G401.6 (cell line): ENCODE data around the gene CELSR2.
"Not testable (repeated sequence)": the region's sequence is repeated elsewhere in the genome, so short reads cannot be mapped to it uniquely, and the experiment has no call there.

Experiments
- FAIRE-seq: peaks from 2 replicates; lab custom pipeline; 2012; peaks lifted over from hg19 to GRCh38; lab: Jason Lieb, UNC

The CELSR2 gene

DNA sequence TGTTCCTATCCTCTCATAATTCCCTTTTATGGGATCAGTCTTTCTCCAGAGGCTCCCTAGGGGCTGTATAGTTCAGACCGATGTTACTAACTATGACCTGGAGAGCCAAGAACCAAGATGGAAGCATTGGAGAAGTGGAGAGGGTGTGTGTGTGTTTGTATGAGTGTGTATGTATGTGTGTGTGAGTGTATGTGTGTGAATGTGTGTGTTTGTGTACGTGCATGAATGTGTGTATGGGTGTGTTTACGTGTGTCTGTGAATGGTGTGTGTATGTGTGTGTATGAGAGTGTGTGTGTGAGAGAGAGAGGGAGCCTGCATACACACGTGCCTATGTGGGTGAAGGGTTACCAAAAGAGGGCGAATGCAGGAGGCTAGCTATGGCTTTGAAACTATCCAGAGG, 52.5 kb downstream of the CELSR2 start:
- FAIRE-seq: no peak

DNA sequence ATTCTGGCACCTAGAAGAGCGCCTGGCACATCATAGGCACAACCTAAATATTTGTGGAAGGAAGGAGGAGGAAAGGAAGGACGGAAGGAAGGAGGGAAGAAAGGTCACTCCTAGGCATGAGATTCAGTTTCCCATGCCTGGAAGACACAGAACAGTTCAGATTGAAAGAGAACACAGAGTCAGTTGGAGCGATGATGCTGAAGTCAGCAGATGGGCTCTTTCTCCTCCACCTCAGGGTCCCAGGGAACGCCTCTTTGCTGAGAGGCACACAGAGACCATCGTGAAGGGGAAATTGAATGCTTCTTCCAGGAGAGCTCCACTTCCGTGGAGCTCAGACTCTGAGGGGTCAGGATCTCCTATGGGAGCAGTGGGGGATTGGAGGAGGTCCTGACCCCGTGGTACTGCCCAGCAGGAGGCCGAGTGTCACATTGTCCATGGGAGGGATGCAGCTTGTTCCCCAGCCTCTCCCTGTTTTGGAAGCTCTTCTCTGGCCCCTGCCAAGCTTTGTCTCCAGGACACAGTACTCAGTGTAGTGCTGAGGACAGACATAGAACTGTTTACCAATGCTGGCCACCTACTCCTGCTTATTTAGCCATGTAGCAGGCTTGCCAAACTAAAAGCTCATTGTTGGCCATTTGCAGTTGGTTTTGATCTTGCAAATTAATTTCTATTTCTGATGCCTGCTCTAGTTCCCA, 55.0 kb downstream of the CELSR2 start:
- no peak for FAIRE-seq

DNA sequence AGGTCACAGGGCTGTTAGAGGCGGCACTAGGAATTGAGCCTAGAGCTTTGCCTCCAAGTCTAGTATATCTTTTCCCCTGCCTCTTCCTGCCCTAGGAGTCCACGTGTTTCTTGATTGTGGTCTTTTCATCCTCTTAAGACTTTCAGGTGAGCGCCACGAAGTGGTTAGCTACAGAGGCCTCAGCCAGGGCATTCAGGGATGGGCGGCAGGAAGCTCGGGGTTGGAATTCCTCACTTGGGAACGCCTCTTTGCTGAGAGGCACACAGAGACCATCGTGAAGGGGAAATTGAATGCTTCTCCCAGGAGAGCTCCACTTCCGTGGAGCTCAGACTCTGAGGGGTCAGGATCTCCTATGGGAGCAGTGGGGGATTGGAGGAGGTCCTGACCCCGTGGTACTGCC, 56.7 kb downstream of the CELSR2 start:
- not testable (repeated sequence) for FAIRE-seq

DNA sequence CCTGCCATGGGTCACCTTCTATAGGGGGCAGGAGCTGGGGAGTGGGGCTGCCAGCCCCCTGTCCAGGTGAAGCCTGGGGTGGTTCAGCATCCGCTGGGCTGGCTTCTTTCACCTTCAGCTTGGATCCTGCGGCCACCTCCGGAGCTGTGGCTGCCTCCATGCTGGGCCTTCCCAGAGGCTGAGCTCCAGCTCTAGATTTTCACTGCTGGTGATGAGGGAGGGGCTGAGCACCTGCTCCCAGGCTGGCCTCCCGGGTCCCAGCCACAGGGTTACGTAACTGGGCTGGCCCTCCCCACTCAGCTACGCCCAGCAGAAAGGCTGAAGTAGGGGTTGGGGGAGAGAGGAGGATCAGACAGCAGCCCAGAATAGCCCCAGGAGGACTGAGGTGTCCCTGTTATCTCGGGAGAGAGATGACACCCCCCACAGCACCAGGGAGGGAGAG, 57.5 kb downstream of the CELSR2 start, which contains the start of gene MYBPHL:
TSS of gene MYBPHL (minus strand) at position 180 of the 442 bp plus-strand sequence. CDS start at position 160, 20 bp downstream.
- no peak for FAIRE-seq

DNA sequence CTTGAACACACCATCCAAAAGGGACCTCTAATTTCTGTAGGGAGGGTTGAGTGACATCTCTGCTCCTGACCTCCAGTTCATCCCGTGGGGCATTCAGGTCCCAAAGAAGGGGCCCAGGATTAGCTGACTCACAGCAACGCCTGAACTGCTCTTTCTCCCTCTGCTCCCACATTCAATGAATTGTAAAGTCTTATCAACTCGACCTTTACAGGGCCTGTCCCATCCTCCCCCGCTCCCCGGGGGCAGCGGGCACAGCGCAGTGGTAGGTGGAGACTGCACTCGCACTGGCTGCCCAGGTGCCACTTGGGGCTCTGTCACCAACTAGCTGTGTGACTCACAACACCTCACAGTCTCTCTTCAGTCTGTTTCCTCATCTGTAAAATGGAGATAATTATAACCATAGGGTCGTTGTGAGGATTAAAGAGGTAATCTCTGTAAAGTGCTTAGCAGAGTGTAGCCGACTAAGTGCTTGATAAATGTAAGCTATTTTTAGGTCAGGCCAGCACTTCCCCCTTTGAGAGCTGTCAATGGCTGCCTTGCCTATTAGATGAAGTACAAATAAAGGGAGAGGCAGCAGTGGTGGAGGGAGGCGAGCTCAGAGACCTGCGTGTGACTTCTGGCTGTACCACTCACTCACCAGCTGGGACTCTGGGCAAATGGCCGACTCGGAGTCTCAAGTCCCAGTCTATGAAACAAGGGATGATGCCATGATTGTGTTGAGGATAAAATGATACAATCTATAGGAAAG, 58.1 kb downstream of the CELSR2 start:
- no peak for FAIRE-seq

DNA sequence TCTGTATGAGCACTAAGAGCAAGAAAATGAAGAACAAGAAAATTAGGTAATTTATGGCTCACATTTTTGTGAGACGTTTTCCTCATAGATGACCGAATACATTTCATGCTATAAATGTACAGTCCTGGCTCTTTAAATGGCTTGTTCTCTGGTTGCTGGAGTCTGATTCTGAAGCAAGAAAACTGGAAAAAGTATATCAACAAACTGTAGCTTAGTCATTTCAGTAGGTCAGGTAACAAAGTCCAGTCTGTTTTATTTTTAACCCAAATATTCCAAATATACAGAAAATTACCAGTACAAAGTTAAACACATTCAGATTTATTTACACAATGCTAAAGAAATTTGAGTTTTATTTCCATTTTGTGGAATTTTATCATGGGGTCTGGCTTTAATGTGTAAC, 60.0 kb downstream of the CELSR2 start:
- no peak for FAIRE-seq

DNA sequence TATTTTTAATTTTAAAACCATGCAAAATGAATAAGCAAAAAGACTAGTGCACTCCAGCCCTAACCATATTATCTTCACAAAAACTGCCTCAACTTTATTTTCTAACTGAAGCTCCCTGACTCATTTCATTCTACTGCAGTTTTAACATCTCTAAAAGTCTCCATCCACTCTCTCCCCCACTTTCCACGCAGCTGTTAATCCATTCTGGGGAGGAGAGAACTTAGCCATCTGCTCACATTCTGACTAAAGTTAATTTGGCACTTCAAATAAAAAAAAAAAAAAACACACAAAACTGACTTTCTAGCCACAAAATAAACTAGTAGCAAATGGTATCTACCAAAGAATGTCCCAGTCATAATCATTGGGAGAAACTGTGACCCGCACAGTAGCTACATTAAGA, 62.9 kb downstream of the CELSR2 start:
- FAIRE-seq: no peak

DNA sequence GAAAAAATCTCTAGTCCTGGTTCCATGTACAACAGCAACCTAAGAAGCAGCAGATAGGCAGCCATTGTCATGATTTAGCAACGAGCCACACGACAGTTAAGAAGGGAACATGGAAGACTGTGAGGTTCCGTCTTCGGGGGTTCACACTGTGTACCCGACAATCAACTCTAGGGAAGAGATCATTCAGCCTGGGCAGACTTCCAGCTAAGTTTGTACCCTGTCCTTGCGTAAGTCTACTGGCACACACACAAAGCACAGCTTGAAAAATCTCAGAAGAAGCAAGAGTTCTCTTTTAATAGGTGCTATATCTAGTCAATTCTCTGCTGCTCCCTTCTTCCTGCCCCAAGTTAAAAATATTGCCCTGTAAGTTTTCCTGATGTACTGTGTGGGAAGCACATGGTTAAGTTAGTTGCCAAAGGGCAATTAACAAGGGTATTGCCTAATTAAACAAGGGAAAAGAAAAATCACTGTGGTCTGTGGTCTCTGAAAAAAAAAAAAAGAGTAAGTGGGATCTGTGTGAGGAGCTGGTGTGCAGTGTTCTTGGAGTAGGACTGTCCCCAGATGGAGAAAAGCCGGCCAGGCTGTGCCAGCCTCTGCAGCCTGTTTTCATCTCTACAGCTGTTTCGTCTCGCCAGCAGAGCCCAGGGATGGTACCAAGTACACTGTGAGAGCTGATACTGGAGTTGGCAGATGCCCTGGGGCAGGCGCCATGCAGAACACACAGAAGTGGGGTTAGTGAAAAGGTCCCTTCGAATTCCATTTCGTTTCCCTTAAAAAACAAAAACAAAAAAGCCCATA, 63.8 kb downstream of the CELSR2 start:
- no peak for FAIRE-seq

DNA sequence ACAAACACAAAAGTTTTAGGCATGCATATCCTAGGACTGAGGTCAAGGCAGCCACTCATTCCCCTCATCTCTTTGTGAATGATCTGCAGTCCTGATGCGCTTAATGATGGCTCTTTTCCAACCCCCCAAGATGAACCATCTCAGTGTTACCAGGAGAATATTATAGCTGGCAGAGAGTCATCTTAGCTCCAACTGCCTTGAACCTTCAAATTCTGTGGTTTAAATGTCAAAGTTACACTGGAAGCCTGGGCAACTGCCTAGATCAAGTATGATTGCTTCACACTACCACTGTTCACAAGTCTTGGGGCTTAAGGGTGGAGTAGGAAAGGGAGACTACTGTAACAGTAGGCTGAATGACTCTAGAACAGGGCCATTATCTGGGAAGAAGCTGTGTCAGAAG, 65.5 kb downstream of the CELSR2 start:
- no peak for FAIRE-seq

DNA sequence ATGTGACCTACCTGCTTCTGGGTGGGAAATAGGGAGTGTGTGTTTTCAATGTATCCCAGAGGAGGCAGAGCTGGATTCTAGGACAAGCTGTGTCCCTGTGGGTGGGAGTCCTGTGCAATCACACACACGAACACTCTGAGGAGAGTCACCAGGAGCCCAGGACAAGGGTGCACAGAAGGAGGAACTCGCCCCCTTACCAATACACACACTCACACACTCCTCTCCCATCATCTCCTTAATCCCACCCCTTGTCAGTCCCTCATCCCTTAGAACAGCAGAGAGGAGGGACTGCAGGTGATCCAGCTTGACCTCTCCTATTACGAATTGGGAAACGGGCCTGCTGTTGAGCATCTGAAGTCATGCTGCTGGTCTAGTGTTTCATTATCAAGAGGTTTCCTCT, 65.9 kb downstream of the CELSR2 start:
- FAIRE-seq: no peak

DNA sequence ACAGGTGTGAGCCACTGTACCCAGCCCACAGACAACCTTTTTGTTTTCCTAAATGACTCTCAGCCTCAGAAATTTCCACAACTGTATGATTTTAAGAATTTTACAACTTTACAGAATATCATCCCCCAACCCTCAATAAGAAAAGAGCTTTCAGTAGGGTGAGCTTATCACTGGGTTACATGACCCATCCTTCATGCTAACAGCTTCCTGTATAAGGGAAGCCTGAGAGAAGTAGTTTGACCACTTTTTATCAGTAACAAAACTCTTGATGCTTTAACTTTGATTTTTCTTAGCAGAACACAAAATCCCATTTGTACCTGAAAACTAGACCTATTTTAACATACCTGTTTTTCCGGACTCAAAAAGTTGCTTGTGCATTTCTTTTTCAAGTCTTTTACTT, 67.2 kb downstream of the CELSR2 start:
- FAIRE-seq: no peak

DNA sequence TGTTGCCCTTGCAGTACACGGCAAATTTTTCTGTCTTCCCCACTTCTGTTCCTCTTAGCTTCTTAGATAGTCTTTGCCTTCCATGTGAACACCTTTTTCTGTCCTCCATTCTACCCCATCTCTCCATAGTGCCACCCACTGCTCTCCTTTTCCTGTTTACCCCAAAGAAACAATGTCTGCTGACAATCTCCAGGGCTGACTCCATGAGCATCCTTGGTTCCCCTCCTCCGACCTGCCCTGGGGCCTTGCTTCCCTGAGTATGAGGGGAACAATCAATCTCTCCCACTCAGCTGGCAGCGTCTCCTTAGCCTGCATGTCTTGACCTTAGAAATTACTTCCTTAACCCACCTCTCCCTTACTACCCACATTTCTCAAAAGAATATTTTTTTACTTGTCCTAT, 69.8 kb downstream of the CELSR2 start:
- FAIRE-seq: no peak

DNA sequence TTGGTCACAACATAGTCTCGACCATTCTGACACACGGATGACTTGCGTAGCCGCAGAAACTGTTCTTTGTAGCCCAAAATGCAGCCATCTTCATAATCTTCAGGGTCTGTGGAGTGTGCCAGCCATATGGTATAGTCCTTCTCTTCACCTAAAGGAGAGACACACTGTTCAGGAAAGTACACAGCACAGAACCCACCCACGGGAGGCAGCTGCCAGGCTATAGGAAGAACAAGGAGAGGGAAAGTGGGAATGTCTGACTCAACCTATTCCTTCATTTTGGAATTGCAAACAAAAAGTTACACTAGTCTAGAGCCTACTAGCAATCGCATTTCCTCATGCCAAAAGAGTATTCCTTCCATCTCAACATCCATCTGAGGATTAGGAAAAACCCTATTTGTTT, 73.6 kb downstream of the CELSR2 start:
- FAIRE-seq: no peak
